Endothelial cell (in vitro differentiated cells): ENCODE results near the gene STK4. TPM values are rescaled to one million over a fixed set of nuclear protein-coding genes. Genes with fewer than 3 reads are reported as not detected.
A peak's percentile ranks its signal among the peaks of the same experiment; 100 is the strongest.

Experiments
- DNase-seq: peaks from one replicate; pipeline ENCODE4 v3.0.0; 2021; ENCODE audit warnings: low spot score
- H3K27ac Mint-ChIP-seq: one replicate; pipeline ENCODE4 v1.8.0; 2021; ENCODE audit warnings: mixed read lengths, inconsistent platforms; ENCODE audit not compliant: unreplicated experiment
- H3K27me3 Mint-ChIP-seq: one replicate; pipeline ENCODE4 v1.8.0; 2021; ENCODE audit warnings: mild to moderate bottlenecking, moderate library complexity, mixed read lengths, inconsistent platforms; ENCODE audit not compliant: unreplicated experiment
- H3K36me3 Mint-ChIP-seq: one replicate; pipeline ENCODE4 v1.8.0; 2021; ENCODE audit warnings: mild to moderate bottlenecking, low read depth, mixed read lengths, inconsistent platforms; ENCODE audit not compliant: unreplicated experiment
- H3K4me1 Mint-ChIP-seq: one replicate; pipeline ENCODE4 v1.8.0; 2021; ENCODE audit warnings: mild to moderate bottlenecking, mixed read lengths, inconsistent platforms; ENCODE audit not compliant: unreplicated experiment
- H3K4me3 Mint-ChIP-seq: one replicate; pipeline ENCODE4 v1.8.0; 2021; ENCODE audit warnings: mild to moderate bottlenecking, mixed read lengths, inconsistent platforms; ENCODE audit not compliant: unreplicated experiment
- H3K9me3 Mint-ChIP-seq: one replicate; pipeline ENCODE4 v1.8.0; 2021; ENCODE audit warnings: mixed read lengths, inconsistent platforms; ENCODE audit not compliant: unreplicated experiment
- total RNA-seq: library from RNA; stranded (reverse); fragmentation: NEBNext Ultra II Directional; extraction: Animal tissue kit (Norgen Biotek cat#: 25700); gene quantifications from one replicate; pipeline ENCODE4 v1.2.1, GENCODE V29; 2021; ENCODE audit not compliant: unreplicated experiment
- TF ChIP-seq, protein P1 (sequence below): fragments of 200-600 bp; sonication (generic); IDR thresholded peaks from one replicate; pipeline ENCODE4 v1.5.0; 2021; ENCODE audit warnings: antibody characterized with exemption; ENCODE audit not compliant: unreplicated experiment

STK4 gene
- total RNA-seq, 1 donor from 2014 or later: 34.1 TPM

DNA sequence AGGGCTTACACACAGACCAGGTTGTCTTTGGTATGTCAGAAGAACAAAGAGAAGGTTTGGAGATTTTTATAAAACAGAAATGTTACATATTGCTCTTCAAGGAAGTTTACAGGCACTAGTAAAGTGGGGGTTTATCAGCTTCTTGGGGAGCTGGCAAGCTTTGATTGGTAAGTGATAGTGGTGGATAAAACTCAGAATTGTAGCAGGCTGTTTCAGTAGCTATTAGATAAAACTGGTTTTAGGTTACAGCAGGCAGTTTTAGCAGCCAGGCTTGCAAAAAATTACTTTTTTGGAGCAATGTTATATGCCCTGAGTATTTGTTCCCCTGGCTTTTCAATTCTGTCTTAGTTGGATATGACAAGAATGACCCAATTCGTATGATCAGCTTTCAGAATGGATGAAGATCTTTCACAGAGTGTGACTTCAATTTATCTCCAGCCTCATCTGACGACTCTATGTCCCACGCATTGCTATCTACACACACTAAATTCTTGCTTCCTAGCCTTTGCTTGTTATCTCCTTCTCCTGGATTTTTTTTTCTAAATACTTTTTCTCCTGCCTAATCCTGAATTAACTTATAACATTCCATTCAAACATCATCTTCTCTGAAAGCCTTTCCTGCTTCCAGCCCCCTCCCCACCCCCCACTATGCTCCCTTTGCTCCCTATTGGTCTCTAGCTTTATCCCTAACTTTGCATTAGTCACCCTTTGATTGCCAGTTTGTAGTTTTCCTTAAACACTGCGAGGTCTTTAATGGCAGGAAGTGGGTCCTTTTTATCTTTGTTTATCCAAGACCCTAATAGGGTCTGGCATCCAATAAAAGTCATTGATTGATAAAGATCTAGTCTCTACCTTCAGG is 5.1 kb upstream of the STK4 start:
- H3K9me3 Mint-ChIP-seq: no peaks in the 10 kb centered on the region
- H3K4me3 Mint-ChIP-seq: peak overlapping the region; percentile 62
- peaks cover 11% of the 10 kb centered on the region for H3K27me3 Mint-ChIP-seq
- peaks cover 40% of the 10 kb centered on the region for H3K4me1 Mint-ChIP-seq
- no peak for DNase-seq
- H3K36me3 Mint-ChIP-seq: peaks cover under 1% of the 10 kb centered on the region
- H3K27ac Mint-ChIP-seq: peak overlapping the region; percentile 25
- TF ChIP-seq, protein P1, sequence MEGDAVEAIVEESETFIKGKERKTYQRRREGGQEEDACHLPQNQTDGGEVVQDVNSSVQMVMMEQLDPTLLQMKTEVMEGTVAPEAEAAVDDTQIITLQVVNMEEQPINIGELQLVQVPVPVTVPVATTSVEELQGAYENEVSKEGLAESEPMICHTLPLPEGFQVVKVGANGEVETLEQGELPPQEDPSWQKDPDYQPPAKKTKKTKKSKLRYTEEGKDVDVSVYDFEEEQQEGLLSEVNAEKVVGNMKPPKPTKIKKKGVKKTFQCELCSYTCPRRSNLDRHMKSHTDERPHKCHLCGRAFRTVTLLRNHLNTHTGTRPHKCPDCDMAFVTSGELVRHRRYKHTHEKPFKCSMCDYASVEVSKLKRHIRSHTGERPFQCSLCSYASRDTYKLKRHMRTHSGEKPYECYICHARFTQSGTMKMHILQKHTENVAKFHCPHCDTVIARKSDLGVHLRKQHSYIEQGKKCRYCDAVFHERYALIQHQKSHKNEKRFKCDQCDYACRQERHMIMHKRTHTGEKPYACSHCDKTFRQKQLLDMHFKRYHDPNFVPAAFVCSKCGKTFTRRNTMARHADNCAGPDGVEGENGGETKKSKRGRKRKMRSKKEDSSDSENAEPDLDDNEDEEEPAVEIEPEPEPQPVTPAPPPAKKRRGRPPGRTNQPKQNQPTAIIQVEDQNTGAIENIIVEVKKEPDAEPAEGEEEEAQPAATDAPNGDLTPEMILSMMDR: no peak

DNA sequence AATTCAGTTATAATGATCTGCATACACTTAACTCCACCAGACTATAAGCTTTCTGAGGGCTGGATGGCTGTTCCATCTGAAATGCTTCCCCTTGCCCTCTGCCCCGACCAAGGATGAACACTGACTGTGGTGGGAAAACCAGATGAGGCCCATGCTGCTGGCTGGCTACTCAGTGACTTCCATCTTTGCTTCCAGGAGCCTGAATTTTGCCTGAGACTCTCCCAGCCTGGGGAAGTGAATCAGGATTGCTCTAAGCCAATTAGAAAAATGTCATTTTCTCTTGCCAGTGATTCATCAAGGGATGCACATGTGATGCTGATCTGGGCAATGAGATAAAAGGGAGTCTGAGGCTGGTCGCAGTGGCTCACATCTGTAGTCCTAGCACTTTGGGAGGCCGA is 4.4 kb upstream of the STK4 start:
- Mint-ChIP-seq H3K36me3 (peaks cover 4% of the 10 kb centered on the region), H3K4me1 (peaks cover 45% of the 10 kb centered on the region), H3K9me3 (no peaks in the 10 kb centered on the region), H3K27me3 (peaks cover 15% of the 10 kb centered on the region), H3K27ac (no peak overlapping the region), H3K4me3 (no peak overlapping the region)
- TF ChIP-seq, protein P1: no peak
- DNase-seq: no peak

DNA sequence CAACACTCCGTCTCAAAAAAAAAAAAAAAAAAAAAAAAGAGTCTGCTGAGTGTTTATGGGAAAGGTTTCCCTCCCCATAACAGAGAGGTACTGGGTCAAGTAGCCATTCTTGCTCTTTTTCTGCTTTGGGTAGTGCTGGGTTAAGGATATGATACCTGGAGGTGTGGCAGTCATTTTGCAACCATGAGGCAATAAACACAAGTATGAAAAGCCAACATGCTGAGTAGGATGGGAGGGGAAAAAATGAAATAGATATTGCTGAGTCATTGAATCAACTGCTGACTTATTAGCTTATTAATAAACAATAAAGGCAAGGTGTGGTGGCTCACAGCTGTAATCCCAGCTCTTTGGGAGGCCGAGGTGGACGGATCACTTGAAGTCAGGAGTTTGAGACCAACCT is 3.8 kb upstream of the STK4 start:
- Mint-ChIP-seq H3K9me3 (no peaks in the 10 kb centered on the region), H3K4me3 (no peak overlapping the region)

DNA sequence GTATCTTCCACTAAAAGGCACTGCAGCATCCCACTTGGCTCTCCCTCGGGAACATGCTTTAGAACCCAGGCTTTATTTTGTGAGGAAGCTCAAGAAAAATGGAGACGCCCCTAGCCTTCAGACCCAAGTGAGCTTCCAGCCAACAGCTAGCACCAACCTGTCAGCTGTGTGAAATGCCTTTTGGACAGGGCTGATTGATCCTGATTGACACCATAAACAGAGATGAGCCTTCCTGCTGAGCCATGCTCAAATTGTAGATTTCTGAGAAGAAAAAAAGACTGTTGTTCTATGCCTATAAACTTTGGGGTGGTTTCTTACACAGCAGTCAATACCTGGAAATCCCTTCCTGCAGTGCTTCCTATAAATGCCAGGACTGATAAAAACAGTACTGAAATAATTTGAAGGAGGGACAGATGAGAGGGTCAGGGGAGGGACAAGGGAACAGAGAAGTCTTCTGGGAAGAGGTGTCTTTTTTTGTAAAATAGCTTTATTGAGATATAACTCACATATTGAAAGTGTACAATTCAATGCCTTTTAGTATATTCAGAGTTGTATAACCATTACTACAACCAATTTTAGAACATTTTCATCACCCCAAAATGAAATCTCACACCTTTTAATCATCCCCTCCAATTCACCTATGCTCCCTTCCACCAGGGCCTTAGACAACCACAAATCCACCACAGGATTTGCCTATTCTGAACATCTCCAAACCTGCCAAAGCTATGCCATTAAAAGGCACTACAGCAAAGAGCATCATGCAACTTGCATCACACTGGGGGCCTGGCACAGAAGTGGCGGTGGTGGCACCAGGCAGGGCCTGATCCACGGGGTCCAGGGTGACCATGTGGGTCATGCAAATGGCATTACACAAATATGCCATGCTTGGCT is 2.7 kb upstream of the STK4 start:
- H3K27ac Mint-ChIP-seq: no peak overlapping the region
- peaks cover 17% of the 10 kb centered on the region for H3K27me3 Mint-ChIP-seq
- H3K4me3 Mint-ChIP-seq: no peak overlapping the region
- DNase-seq: no peak
- H3K4me1 Mint-ChIP-seq: peaks cover 53% of the 10 kb centered on the region
- TF ChIP-seq, protein P1: no peak
- H3K36me3 Mint-ChIP-seq: peaks cover 6% of the 10 kb centered on the region
- no peaks in the 10 kb centered on the region for H3K9me3 Mint-ChIP-seq

More for the DNA sequence above, 3.8 kb upstream of the STK4 start:
- H3K27me3 Mint-ChIP-seq: peaks cover 17% of the 10 kb centered on the region
- TF ChIP-seq, protein P1: no peak
- peaks cover 6% of the 10 kb centered on the region for H3K36me3 Mint-ChIP-seq
- peaks cover 51% of the 10 kb centered on the region for H3K4me1 Mint-ChIP-seq
- DNase-seq: no peak
- no peak overlapping the region for H3K27ac Mint-ChIP-seq
